Thoracic aorta (tissue), 2 donors: ENCODE measurements around the gene POLN. TPM values are rescaled to one million over a fixed set of nuclear protein-coding genes. Genes with fewer than 3 reads are reported as not detected.

Experiments used
- ATAC-seq: fragments of 150-250 bp; one replicate; pipeline ENCODE4 v1.8.0; 2017; ENCODE audit warnings: low read depth; ENCODE audit not compliant: insufficient number of reproducible peaks, low FRiP score
- DNase-seq: peaks from one replicate; pipeline ENCODE4 v3.0.0-alpha.2; 2020; ENCODE audit warnings: low spot score
- H3K27ac ChIP-seq, 2 donors: fragments of 200-600 bp; sonication (generic); 1 replicate in 1 of 2; 2 replicates in 1 of 2; pipeline ENCODE4 v1.5.1; 2016; ENCODE audit warnings: mild to moderate bottlenecking in 2 of 2, moderate library complexity in 2 of 2
- H3K27me3 ChIP-seq: fragments of 200-600 bp; sonication (generic); replicated peaks from 2 replicates; pipeline ENCODE4 v1.6.0; 2016; ENCODE audit warnings: mild to moderate bottlenecking; ENCODE audit not compliant: insufficient read depth
- H3K36me3 ChIP-seq: fragments of 200-600 bp; sonication (generic); one replicate; pipeline ENCODE4 v1.5.1; 2016
- H3K4me1 ChIP-seq, 2 donors: fragments of 200-600 bp; sonication (generic); 1 replicate in 1 of 2; 2 replicates in 1 of 2; pipeline versions ENCODE4 v1.5.1 to v1.6.0; 2016; ENCODE audit warnings: low read depth in 2 of 2, mild to moderate bottlenecking in 1 of 2; ENCODE audit not compliant: control insufficient read depth in 1 of 2
- H3K4me3 ChIP-seq: fragments of 200-600 bp; sonication (generic); 2 replicates; pipeline ENCODE4 v1.5.1; 2016; ENCODE audit warnings: mild to moderate bottlenecking
- H3K9me3 ChIP-seq: fragments of 200-600 bp; sonication (generic); 2 replicates; pipeline ENCODE4 v1.5.1; 2016
- CTCF ChIP-seq: fragments of 200-600 bp; sonication (generic); IDR thresholded peaks from one replicate; pipeline ENCODE4 v1.5.1; 2019; ENCODE audit warnings: antibody characterized with exemption
- total RNA-seq, 2 donors: library from RNA; depleted of rRNA; stranded (reverse); fragments of >200 nt; gene quantifications; one replicate each; pipeline versions ENCODE4 v1.1.0 to v1.2.3, GENCODE V29; 2016

POLN gene
- total RNA-seq, 2 donors from 2014 or later: 3.2 to 3.5 TPM

- no peak for DNase-seq
- H3K9me3 ChIP-seq: no peaks in the 10 kb centered on the region
- H3K27ac ChIP-seq: no peak overlapping the region
- peaks cover 0 to 15% of the 10 kb centered on the region in 2 donors for H3K4me1 ChIP-seq
- H3K4me3 ChIP-seq: no peak overlapping the region
- no peak for TF ChIP-seq CTCF
- H3K36me3 ChIP-seq: no peaks in the 10 kb centered on the region
- ATAC-seq: no peak
- H3K27me3 ChIP-seq: no peaks in the 10 kb centered on the region
These were observed 26.7 kb upstream of the POLN start for GRCh38 chr4:2268357-2269205.

GRCh38 chr4:2267841-2268240 lies 25.9 kb upstream of the POLN start:
- no peak for TF ChIP-seq CTCF
- ATAC-seq (no peak), DNase-seq (no peak)
- Histone ChIP-seq H3K36me3 (no peaks in the 10 kb centered on the region), H3K27ac (no peak overlapping the region), H3K27me3 (no peaks in the 10 kb centered on the region), H3K4me1 (peaks cover 0 to 22% of the 10 kb centered on the region in 2 donors), H3K4me3 (no peak overlapping the region), H3K9me3 (no peaks in the 10 kb centered on the region)

- H3K4me1 ChIP-seq: peaks cover 0 to 24% of the 10 kb centered on the region in 2 donors
These were observed 25.4 kb upstream of the POLN start for GRCh38 chr4:2267320-2267811.

GRCh38 chr4:2266821-2267220 lies 24.9 kb upstream of the POLN start:
- H3K9me3 ChIP-seq: no peaks in the 10 kb centered on the region
- peaks cover 0 to 24% of the 10 kb centered on the region in 2 donors for H3K4me1 ChIP-seq
- TF ChIP-seq CTCF: no peak
- H3K27me3 ChIP-seq: no peaks in the 10 kb centered on the region
- H3K27ac ChIP-seq: no peak overlapping the region
- DNase-seq (no peak), ATAC-seq (no peak)
- no peak overlapping the region for H3K4me3 ChIP-seq
- no peaks in the 10 kb centered on the region for H3K36me3 ChIP-seq

More at GRCh38 chr4:2267320-2267811, 25.4 kb upstream of the POLN start:
- DNase-seq (no peak), ATAC-seq (no peak)
- TF ChIP-seq CTCF: no peak
- no peaks in the 10 kb centered on the region for H3K9me3 ChIP-seq
- no peaks in the 10 kb centered on the region for H3K36me3 ChIP-seq
- H3K27ac ChIP-seq: no peak overlapping the region
- no peaks in the 10 kb centered on the region for H3K27me3 ChIP-seq
- no peak overlapping the region for H3K4me3 ChIP-seq

GRCh38 chr4:2266181-2266580 lies 24.3 kb upstream of the POLN start:
- Histone ChIP-seq H3K27me3 (no peaks in the 10 kb centered on the region), H3K9me3 (no peaks in the 10 kb centered on the region), H3K27ac (peak overlapping the region; percentile 12 to 30), H3K4me3 (no peak overlapping the region), H3K36me3 (no peaks in the 10 kb centered on the region), H3K4me1 (peaks cover 0 to 24% of the 10 kb centered on the region in 2 donors)
- DNase-seq (no peak), ATAC-seq (no peak)
- TF ChIP-seq CTCF: no peak
